Coronary artery (tissue), 2 donors: ENCODE data around the gene NIT2.

Experiments used
- DNase-seq: peaks from one replicate; pipeline ENCODE4 v3.0.0-alpha.2; 2017; ENCODE audit warnings: low spot score
- H3K27ac ChIP-seq, 2 donors: fragments of 200-600 bp; sonication (generic); one replicate each; pipeline ENCODE4 v1.5.1; 2016 to 2019
- H3K4me3 ChIP-seq: fragments of 200-600 bp; sonication (generic); 2 replicates; pipeline ENCODE4 v1.5.1; 2016; ENCODE audit warnings: mild to moderate bottlenecking, moderate library complexity
- TF ChIP-seq, protein P1 (sequence below): fragments of 200-600 bp; sonication (generic); IDR thresholded peaks from one replicate; pipeline ENCODE4 v1.5.1; 2019; ENCODE audit warnings: antibody characterized with exemption

Gene NIT2

DNA sequence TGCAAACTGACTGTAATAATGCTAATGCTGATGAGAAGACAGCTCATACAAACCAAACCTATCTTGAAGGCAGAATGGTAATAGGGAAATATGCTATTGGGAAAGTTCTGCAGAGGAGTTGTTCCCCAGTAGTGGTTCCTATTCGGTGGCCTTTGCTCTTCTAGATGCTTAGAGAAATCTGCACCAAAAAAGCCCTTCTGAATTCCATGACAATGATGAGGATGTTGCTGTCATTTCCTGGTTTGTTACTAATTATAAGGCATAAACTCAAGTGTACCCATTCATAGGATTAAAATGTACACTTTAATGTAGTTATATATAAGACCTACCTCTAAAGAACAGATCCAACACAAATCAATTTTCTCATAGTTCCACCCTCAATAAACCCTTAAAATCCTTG lies 36.2 kb downstream of the NIT2 start:
- H3K27ac ChIP-seq: no peak overlapping the region
- no peak overlapping the region for H3K4me3 ChIP-seq
- TF ChIP-seq, protein P1, sequence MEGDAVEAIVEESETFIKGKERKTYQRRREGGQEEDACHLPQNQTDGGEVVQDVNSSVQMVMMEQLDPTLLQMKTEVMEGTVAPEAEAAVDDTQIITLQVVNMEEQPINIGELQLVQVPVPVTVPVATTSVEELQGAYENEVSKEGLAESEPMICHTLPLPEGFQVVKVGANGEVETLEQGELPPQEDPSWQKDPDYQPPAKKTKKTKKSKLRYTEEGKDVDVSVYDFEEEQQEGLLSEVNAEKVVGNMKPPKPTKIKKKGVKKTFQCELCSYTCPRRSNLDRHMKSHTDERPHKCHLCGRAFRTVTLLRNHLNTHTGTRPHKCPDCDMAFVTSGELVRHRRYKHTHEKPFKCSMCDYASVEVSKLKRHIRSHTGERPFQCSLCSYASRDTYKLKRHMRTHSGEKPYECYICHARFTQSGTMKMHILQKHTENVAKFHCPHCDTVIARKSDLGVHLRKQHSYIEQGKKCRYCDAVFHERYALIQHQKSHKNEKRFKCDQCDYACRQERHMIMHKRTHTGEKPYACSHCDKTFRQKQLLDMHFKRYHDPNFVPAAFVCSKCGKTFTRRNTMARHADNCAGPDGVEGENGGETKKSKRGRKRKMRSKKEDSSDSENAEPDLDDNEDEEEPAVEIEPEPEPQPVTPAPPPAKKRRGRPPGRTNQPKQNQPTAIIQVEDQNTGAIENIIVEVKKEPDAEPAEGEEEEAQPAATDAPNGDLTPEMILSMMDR: no peak
- DNase-seq: no peak

GRCh38 chr3:100374521-100374920 lies 40.0 kb downstream of the NIT2 start:
- H3K27ac ChIP-seq: no peak overlapping the region
- no peak for DNase-seq
- TF ChIP-seq, protein P1: no peak
- no peak overlapping the region for H3K4me3 ChIP-seq

DNA sequence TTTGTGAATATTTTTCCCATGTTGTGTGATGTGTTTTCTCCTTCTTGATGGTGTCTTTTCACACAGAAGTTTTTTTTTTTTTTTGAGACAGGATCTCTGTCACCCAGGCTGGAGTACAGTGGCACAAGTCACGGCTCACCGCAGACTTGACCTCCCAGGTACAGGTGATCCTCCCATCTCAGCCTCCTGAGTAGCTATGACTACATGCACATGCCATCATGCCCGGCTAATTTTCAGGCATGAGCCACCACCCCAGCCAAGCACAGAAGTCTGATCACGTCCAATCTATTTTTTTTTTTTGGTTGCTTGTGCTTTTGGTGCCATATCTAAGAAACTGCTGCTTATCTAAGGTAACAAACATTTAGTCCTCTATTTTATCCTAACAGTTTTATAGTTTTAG lies 41.7 kb downstream of the NIT2 start:
- no peak for DNase-seq
- Histone ChIP-seq H3K4me3 (no peak overlapping the region), H3K27ac (no peak overlapping the region)
- TF ChIP-seq, protein P1: no peak

DNA sequence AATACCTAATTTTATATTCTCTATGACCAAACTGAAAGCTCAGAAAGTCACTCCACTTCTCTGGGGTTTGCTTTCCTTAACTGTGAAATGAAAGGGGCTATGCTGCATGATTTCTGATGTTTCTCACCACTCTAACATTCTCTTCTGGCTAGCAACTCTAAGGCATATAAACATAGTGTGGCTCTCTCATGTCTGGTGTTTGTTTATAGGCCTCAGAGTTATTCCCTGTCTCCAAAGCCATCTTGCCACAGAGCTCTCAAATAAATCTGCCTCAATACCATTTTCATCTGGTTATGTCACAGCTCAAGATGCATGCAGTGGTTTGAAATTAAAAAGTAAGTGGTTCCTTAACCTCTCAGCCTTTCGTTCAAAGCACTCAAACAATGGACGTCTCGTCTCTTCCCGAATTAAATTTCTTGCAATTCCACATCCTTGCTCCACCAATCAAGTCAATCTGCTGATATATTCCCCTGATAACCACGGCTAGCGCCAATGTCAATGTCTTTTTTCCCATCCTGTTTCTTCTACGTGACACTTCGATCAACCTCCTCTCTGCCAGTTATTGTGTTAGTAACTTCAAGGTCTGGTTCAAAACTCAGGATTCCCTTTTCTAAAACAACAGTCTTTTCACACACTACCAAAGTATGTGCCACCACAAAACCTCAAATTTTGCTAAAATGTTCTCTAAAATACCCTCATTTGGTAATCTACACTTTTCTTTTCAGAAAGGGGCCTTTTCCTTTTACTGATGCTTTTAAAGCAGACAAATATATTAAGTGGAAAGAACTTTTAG lies 50.4 kb downstream of the NIT2 start:
- DNase-seq: no peak
- Histone ChIP-seq H3K4me3 (no peak overlapping the region), H3K27ac (no peak overlapping the region)
- TF ChIP-seq, protein P1: no peak

DNA sequence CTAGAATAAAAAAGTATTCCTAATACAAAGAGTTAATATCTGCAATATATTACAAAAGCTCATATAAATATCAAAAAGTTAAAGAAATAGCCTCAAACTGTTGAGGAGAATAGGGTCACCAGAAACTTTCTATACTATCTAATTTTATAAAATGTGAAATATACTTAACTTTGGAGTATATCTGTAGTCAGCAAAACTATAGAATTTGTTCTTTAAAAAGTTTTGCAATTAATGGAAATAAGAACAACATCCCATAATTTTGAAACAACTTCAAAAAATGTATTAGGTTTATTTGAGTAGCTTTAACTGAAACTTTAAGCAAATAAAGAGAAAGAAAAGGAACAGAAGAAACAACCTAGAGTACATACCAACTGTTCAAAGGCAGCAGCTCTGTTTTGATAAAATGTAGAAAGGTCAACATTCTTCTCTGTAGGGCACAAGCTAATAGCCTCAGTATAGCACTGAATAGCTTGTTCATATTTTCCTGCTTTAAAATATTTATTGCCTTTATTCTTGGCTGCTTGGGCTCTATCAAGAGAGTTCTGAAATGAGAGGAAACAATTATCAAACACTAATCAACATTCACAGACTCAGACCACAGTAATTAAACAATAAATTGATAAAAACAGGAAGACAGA lies 52.0 kb downstream of the NIT2 start:
- TF ChIP-seq, protein P1: no peak
- Histone ChIP-seq H3K4me3 (no peak overlapping the region), H3K27ac (no peak overlapping the region)
- DNase-seq: no peak

DNA sequence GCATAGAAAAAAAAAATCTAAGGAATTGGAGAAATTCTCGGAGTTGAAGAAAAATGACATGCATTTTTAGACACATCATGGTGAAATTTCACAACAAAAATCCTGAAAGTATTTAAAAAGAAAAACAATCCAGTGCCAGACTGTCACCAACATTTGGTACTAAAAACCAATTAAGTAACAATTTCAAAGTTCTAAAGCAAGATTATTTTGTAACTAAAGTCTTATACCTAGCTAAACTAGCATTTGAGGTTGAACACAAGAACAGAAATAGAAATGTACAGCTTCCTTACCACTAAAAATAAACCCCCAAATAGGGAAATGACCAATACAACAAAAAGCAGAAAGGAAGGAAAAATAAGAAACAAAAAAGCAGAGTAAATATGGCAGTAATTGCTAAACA lies 54.5 kb downstream of the NIT2 start:
- no peak overlapping the region for H3K4me3 ChIP-seq
- no peak overlapping the region for H3K27ac ChIP-seq
- TF ChIP-seq, protein P1: no peak
- no peak for DNase-seq
